Karpas-422 (cell line): ENCODE measurements around the gene LHPP. TPM values are rescaled to one million over a fixed set of nuclear protein-coding genes. Genes with fewer than 3 reads are reported as not detected.

Experiments
- DNase-seq: peaks from one replicate; pipeline ENCODE4 v3.0.0-alpha.2; 2015
- H2AFZ ChIP-seq: fragments of 200-600 bp; sonication (generic); 2 replicates; pipeline ENCODE4 v1.6.1; 2014; ENCODE audit warnings: antibody characterized with exemption, low read length, mixed read lengths
- H3K27ac ChIP-seq: fragments of 200-600 bp; sonication (generic); 2 replicates; pipeline ENCODE4 v1.5.1; 2014; ENCODE audit warnings: mild to moderate bottlenecking, low read length, moderate library complexity
- H3K27me3 ChIP-seq: fragments of 200-600 bp; sonication (generic); 2 replicates; pipeline ENCODE4 v1.6.1; 2014; ENCODE audit warnings: low read length, mixed read lengths
- H3K36me3 ChIP-seq: fragments of 200-600 bp; sonication (generic); 2 replicates; pipeline ENCODE4 v1.6.1; 2014; ENCODE audit warnings: low read length, mixed read lengths; ENCODE audit not compliant: insufficient read depth
- H3K4me1 ChIP-seq: fragments of 200-600 bp; sonication (generic); 2 replicates; pipeline ENCODE4 v1.6.1; 2014; ENCODE audit warnings: mild to moderate bottlenecking, low read length, mixed read lengths
- H3K4me2 ChIP-seq: fragments of 200-600 bp; sonication (generic); 2 replicates; pipeline ENCODE4 v1.6.1; 2014; ENCODE audit warnings: low read length, low read depth, mild to moderate bottlenecking; ENCODE audit not compliant: poor library complexity, severe bottlenecking
- H3K4me3 ChIP-seq: fragments of 200-600 bp; sonication (generic); 2 replicates; pipeline ENCODE4 v1.5.1; 2014; ENCODE audit warnings: mild to moderate bottlenecking, antibody characterized with exemption, low read length, mixed read lengths
- H3K79me2 ChIP-seq: fragments of 200-600 bp; sonication (generic); 2 replicates; pipeline ENCODE4 v1.6.1; 2014; ENCODE audit warnings: mild to moderate bottlenecking, low read length, mixed read lengths
- H3K9ac ChIP-seq: fragments of 200-600 bp; sonication (generic); 2 replicates; pipeline ENCODE4 v1.6.0; 2014; ENCODE audit warnings: low read length
- H3K9me2 ChIP-seq: fragments of 200-600 bp; sonication (generic), shearing (Covaris generic); replicated peaks from 2 replicates; pipeline ENCODE4 v1.6.0; 2014; ENCODE audit warnings: mild to moderate bottlenecking, low read length, moderate library complexity; ENCODE audit not compliant: insufficient read depth
- H3K9me3 ChIP-seq: fragments of 300-700, 200-600 bp; sonication (generic); 2 replicates; pipeline ENCODE4 v1.6.1; 2014; ENCODE audit warnings: low read length, mixed read lengths
- H4K20me1 ChIP-seq: fragments of 200-600 bp; sonication (generic); 2 replicates; pipeline ENCODE4 v1.6.1; 2014; ENCODE audit warnings: mild to moderate bottlenecking, antibody characterized with exemption, low read length, low read depth; ENCODE audit not compliant: insufficient read depth
- total RNA-seq: library from RNA; depleted of rRNA; stranded (reverse); fragments of >200 nt; shearing (Covaris generic); gene quantifications from 2 replicates; pipeline ENCODE4 v1.2.3, GENCODE V29; 2014; ENCODE audit warnings: low replicate concordance

LHPP gene
- total RNA-seq, 1 experiment from 2014 or later, result 57.2 TPM

DNA sequence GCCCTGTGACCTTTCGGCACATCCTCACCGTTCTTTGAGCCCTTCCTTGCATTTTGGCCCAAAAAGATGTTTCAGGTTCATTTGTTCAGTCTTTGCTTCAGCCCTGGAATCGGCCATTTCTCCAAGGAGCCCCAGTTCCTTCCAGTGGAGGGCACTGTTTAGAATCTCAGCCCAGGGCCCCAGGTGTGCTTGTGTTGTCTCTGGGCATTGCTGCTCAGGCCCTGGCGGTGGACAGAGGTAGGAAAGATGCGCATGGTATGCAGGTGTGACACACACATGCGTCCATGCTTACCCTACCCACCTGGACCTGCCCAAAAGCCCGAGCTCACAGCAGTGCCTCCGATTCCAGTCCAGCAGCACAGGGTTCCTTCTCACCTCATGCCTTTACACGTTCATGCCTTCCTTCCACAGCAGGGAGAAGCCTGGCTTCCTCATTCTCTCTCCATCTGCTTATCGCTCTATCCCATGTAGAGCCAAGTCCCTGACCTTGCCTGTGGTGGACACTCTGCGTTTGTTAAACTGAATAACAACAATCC, 70.6 kb downstream of the LHPP start:
- Histone ChIP-seq H3K27me3 (no peaks in the 10 kb centered on the region), H3K79me2 (no peaks in the 10 kb centered on the region), H3K9ac (peak overlapping the region; percentile 99), H3K4me2 (peak overlapping the region; percentile 20), H4K20me1 (no peaks in the 10 kb centered on the region), H2AFZ (no peak overlapping the region), H3K27ac (peak overlapping the region; percentile 100), H3K36me3 (no peaks in the 10 kb centered on the region), H3K4me3 (no peak overlapping the region), H3K9me2 (no peaks in the 10 kb centered on the region), H3K4me1 (peaks cover 84% of the 10 kb centered on the region), H3K9me3 (no peaks in the 10 kb centered on the region)
- peak; percentile 92 for DNase-seq

DNA sequence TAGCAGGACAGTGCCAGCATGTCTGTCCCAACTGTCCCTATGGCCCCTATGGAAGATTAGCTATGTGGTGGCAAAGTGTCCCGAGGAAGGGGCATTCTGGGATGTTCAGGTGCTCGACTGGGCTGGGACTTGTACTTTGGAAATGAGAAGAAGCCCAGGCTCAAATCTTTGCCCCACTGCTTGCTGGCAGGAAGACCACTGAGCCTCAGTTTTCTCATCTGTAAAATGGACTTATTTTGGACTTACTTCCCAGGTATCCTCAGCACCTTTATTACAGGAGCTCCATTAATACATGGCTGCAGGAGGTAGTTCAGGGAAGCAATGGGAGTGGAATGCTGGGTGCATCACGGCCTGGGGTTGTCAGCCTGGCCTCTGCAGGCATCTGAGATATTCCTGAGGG, 71.2 kb downstream of the LHPP start:
- no peaks in the 10 kb centered on the region for H3K9me3 ChIP-seq
- H3K27ac ChIP-seq, result peak overlapping the region; percentile 100
- no peaks in the 10 kb centered on the region for H3K36me3 ChIP-seq
- peaks cover 90% of the 10 kb centered on the region for H3K4me1 ChIP-seq
- H3K9me2 ChIP-seq, result no peaks in the 10 kb centered on the region
- H4K20me1 ChIP-seq, result no peaks in the 10 kb centered on the region
- peak overlapping the region; percentile 20 for H3K4me2 ChIP-seq
- no peak for DNase-seq
- no peaks in the 10 kb centered on the region for H3K79me2 ChIP-seq
- H3K9ac ChIP-seq, result peak overlapping the region; percentile 99
- H3K4me3 ChIP-seq, result no peak overlapping the region
- H3K27me3 ChIP-seq, result no peaks in the 10 kb centered on the region
- H2AFZ ChIP-seq, result no peak overlapping the region

- DNase-seq, result no peak
- H4K20me1 ChIP-seq, result no peaks in the 10 kb centered on the region
- H3K4me1 ChIP-seq, result peaks cover 95% of the 10 kb centered on the region
- peak overlapping the region; percentile 99 for H3K9ac ChIP-seq
- H3K79me2 ChIP-seq, result no peaks in the 10 kb centered on the region
- no peaks in the 10 kb centered on the region for H3K9me3 ChIP-seq
- H3K27ac ChIP-seq, result peak overlapping the region; percentile 100
- H3K4me2 ChIP-seq, result no peak overlapping the region
- no peaks in the 10 kb centered on the region for H3K9me2 ChIP-seq
- no peak overlapping the region for H3K4me3 ChIP-seq
- H2AFZ ChIP-seq, result no peak overlapping the region
- no peaks in the 10 kb centered on the region for H3K36me3 ChIP-seq
- no peaks in the 10 kb centered on the region for H3K27me3 ChIP-seq
Measured at GRCh38 chr10:124533266-124533665, 71.6 kb downstream of the LHPP start.

DNA sequence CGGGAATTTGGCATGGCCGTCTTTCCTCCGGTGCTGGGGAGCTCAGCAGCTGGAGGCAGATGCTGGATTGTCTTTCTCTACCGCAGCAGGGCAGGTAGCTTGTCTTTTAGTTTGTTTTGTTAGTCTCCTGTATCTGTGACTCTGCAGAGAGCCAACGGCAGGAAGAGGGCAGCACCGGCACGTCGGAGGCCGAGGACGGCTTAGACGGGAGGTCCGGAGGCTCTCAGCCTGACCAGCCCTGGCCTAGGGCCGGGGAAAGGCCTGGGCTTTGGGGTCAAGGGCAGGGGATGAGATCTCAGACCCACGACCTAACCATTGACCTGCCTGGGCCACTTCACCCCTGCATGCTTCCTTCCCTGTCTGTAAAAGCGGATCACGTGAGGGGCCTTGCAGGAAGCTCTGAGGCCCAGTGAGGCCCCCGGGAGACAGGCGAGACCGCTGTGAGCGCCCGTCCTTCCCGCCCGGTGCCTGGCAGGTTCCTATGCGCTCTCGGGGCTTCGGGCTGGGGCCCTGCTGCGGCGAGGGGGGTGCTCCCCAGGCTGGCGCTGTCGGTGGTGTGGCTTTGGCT, 72.7 kb downstream of the LHPP start:
- H3K9me2 ChIP-seq, result no peaks in the 10 kb centered on the region
- H3K4me2 ChIP-seq, result peak overlapping the region; percentile 92
- peak overlapping the region; percentile 99 for H3K9ac ChIP-seq
- H3K79me2 ChIP-seq, result no peaks in the 10 kb centered on the region
- DNase-seq, result peak; percentile 94
- H3K9me3 ChIP-seq, result no peaks in the 10 kb centered on the region
- peak overlapping the region; percentile 100 for H3K27ac ChIP-seq
- no peaks in the 10 kb centered on the region for H3K27me3 ChIP-seq
- peaks cover 100% of the 10 kb centered on the region for H3K4me1 ChIP-seq
- H4K20me1 ChIP-seq, result no peaks in the 10 kb centered on the region
- H3K4me3 ChIP-seq, result peak overlapping the region; percentile 23; the same call in 1 of the 2 replicates
- no peak overlapping the region for H2AFZ ChIP-seq
- H3K36me3 ChIP-seq, result no peaks in the 10 kb centered on the region

- Histone ChIP-seq H3K9ac (peak overlapping the region; percentile 99), H3K36me3 (no peaks in the 10 kb centered on the region), H3K4me1 (peaks cover 98% of the 10 kb centered on the region), H3K4me2 (peak overlapping the region; percentile 92), H3K27ac (peak overlapping the region; percentile 100), H4K20me1 (no peaks in the 10 kb centered on the region), H3K79me2 (no peaks in the 10 kb centered on the region), H3K9me3 (no peaks in the 10 kb centered on the region), H3K9me2 (no peaks in the 10 kb centered on the region), H3K27me3 (no peaks in the 10 kb centered on the region), H3K4me3 (peak overlapping the region; percentile 42; the same call in 1 of the 2 replicates), H2AFZ (no peak overlapping the region)
- DNase-seq, result peak; percentile 89
Measured at GRCh38 chr10:124534826-124535601, 73.4 kb downstream of the LHPP start.

DNA sequence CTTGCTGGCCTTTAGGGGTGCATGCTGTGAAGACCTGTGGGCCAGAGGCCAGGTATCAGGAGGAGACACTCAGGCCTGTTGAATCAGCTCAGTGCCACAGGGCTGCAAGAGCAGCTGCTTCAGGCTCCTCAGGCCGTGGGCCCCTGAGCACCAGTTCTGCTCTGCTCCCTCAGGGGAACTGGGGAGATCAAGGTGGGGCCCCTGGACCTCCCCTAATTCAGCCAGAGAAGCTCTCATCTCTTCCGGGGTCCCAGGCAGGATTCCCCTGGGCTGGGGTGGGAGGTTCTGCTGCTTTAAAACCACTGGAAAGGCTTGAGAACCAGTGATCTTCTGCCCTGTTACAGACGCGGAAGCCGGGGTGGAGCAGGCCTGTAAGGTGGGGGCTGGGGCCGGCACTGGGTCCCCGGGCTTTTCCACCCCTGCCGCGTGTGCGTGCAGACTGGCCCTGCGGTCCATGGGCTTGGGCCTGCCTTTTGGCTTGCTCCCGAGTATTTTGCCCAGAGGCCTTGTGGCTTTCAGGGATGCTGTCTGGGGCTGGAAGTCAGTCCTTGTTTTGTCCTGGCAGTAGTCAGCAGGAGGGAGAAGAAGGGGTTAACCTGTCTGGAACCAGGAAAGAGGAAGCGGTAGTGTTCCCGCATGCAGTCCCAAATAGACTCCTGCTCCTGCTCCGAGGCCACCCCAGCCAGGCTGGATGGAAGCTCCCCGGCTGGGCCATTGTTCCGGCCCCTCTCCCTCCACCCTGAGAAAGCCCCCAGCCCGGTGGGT, 74.3 kb downstream of the LHPP start:
- no peaks in the 10 kb centered on the region for H3K9me2 ChIP-seq
- H3K27me3 ChIP-seq, result no peaks in the 10 kb centered on the region
- H3K9me3 ChIP-seq, result no peaks in the 10 kb centered on the region
- peak overlapping the region; percentile 100 for H3K27ac ChIP-seq
- peak overlapping the region; percentile 99 for H3K9ac ChIP-seq
- no peaks in the 10 kb centered on the region for H4K20me1 ChIP-seq
- no peak overlapping the region for H2AFZ ChIP-seq
- H3K4me3 ChIP-seq, result peak overlapping the region; percentile 70
- peak; percentile 98 for DNase-seq
- H3K36me3 ChIP-seq, result no peaks in the 10 kb centered on the region
- no peaks in the 10 kb centered on the region for H3K79me2 ChIP-seq
- H3K4me2 ChIP-seq, result peak overlapping the region; percentile 92
- peaks cover 98% of the 10 kb centered on the region for H3K4me1 ChIP-seq

GRCh38 chr10:124536496-124537050, 75.0 kb downstream of the LHPP start:
- peak; percentile 78 for DNase-seq
- no peaks in the 10 kb centered on the region for H3K9me2 ChIP-seq
- peak overlapping the region; percentile 99 for H3K9ac ChIP-seq
- peak overlapping the region; percentile 100 for H3K27ac ChIP-seq
- no peaks in the 10 kb centered on the region for H3K36me3 ChIP-seq
- peaks cover 98% of the 10 kb centered on the region for H3K4me1 ChIP-seq
- H2AFZ ChIP-seq, result no peak overlapping the region
- peak overlapping the region; percentile 92 for H3K4me2 ChIP-seq
- H4K20me1 ChIP-seq, result no peaks in the 10 kb centered on the region
- H3K4me3 ChIP-seq, result peak overlapping the region; percentile 70
- no peaks in the 10 kb centered on the region for H3K79me2 ChIP-seq
- H3K27me3 ChIP-seq, result no peaks in the 10 kb centered on the region
- no peaks in the 10 kb centered on the region for H3K9me3 ChIP-seq
